HepG2 (cell line): ENCODE measurements around the gene TJP3. TPM values are rescaled to one million over a fixed set of nuclear protein-coding genes. Genes with fewer than 3 reads are reported as not detected.

Experiments
- ATAC-seq: fragments of 200-7000 bp; cut with Tn5 transposase; 3 replicates; pipeline ENCODE4 v1.9.1; 2020; ENCODE audit warnings: mild to moderate bottlenecking, moderate library complexity
- BruUV-seq: library from RNA; stranded (reverse); fragments of 400-500 nt; replicated peaks from 2 replicates; lab custom pipeline; 2021; lab: Mats Ljungman, UMichigan
- CTCF ChIA-PET: fragments of 300-600 bp; formaldehyde crosslinking; extraction: SDS; loops from one replicate; lab custom pipeline; 2021; ENCODE audit warnings: low total read pairs, inconsistent platforms, low intra/inter-chr PET ratio; lab: Yijun Ruan, JAX
- POLR2A ChIA-PET: fragments of 350-600 bp; sonication (Branson Sonifier 250); formaldehyde crosslinking; loops from one replicate; lab custom pipeline; 2020; ENCODE audit warnings: antibody characterized with exemption, inconsistent platforms; lab: Yijun Ruan, JAX
- DNase-seq: peaks from one replicate; pipeline ENCODE4 v3.0.0-alpha.2; 2015; ENCODE audit warnings: low spot score
- FAIRE-seq: peaks from 3 replicates; lab custom pipeline; 2011; peaks lifted over from hg19 to GRCh38; lab: Jason Lieb, UNC
- H2AFZ ChIP-seq: one replicate; pipeline ENCODE4 v1.6.1; 2011; ENCODE audit warnings: low read length, inconsistent platforms
- H3K27ac ChIP-seq: fragments of 300-600 bp; 3 replicates; pipeline ENCODE4 v1.8.0; 2011; ENCODE audit warnings: mixed run types, mild to moderate bottlenecking, mixed read lengths, low read length, inconsistent platforms; ENCODE audit not compliant: insufficient read depth; ENCODE audit errors: extremely low read length
- H3K27me3 ChIP-seq, 2 experiments: fragments of 200-600 bp in 1 of 2; 2 replicates in 1 of 2; 3 replicates in 1 of 2; pipeline versions ENCODE4 v1.6.0 to v1.8.0; 2011; ENCODE audit warnings: low read length in 2 of 2, mild to moderate bottlenecking in 2 of 2, moderate library complexity in 2 of 2, inconsistent platforms in 1 of 2; ENCODE audit not compliant: insufficient read depth in 2 of 2, control insufficient read depth in 1 of 2
- H3K36me3 ChIP-seq, 2 experiments: fragments of 200-600 bp in 1 of 2; replicated peaks in 1 of 2; 2 replicates in 1 of 2; 3 replicates in 1 of 2; pipeline versions ENCODE4 v1.5.1 to v1.8.0; 2011; ENCODE audit warnings: low read length in 2 of 2, inconsistent platforms in 1 of 2; ENCODE audit not compliant: insufficient read depth in 2 of 2, control insufficient read depth in 1 of 2
- H3K4me1 ChIP-seq: 2 replicates; pipeline ENCODE4 v1.5.1; 2012; ENCODE audit warnings: low read length, inconsistent platforms; ENCODE audit not compliant: insufficient read depth
- H3K4me2 ChIP-seq: 2 replicates; pipeline ENCODE4 v1.6.0; 2011; ENCODE audit warnings: low read depth, low read length, inconsistent platforms
- H3K4me3 ChIP-seq, 3 experiments: fragments of 200-600 bp in 1 of 3; sonication (generic), shearing (Covaris generic) in 1 of 3; replicated peaks in 1 of 3; 2 replicates each; pipeline ENCODE4 v1.5.1; 2011 to 2016; ENCODE audit warnings: low read length in 3 of 3, inconsistent platforms in 2 of 3, low read depth in 2 of 3, mild to moderate bottlenecking in 2 of 3, control low read depth in 1 of 3, mixed read lengths in 1 of 3; ENCODE audit not compliant: insufficient read depth in 1 of 3
- H3K79me2 ChIP-seq: one replicate; pipeline ENCODE4 v1.6.1; 2011; ENCODE audit warnings: low read length, inconsistent platforms; ENCODE audit not compliant: insufficient read depth
- H3K9ac ChIP-seq: 2 replicates; pipeline ENCODE4 v1.6.0; 2011; ENCODE audit warnings: mild to moderate bottlenecking, low read depth, low read length, inconsistent platforms; ENCODE audit not compliant: insufficient read depth
- H3K9me3 ChIP-seq: 2 replicates; pipeline ENCODE4 v1.5.1; 2012; ENCODE audit warnings: mild to moderate bottlenecking, low read length
- H4K20me1 ChIP-seq: 2 replicates; pipeline ENCODE4 v1.6.0; 2011; ENCODE audit warnings: inconsistent platforms, mild to moderate bottlenecking, low read length, moderate library complexity; ENCODE audit not compliant: insufficient read depth
- AGO2 ChIP-seq: fragments of 200-400 bp; formaldehyde crosslinking; optimal IDR thresholded peaks from 2 replicates; pipeline ENCODE3; 2017; ENCODE audit warnings: mild to moderate bottlenecking, low read depth, low read length, moderate library complexity
- FOXJ3 ChIP-seq: sonication (generic); formaldehyde crosslinking; IDR thresholded peaks from 2 replicates; pipeline ENCODE4 v1.4.0; 2020; ENCODE audit warnings: missing genetic modification reagents, mild to moderate bottlenecking, borderline replicate concordance
- ZFP36 ChIP-seq: fragments of 150-350 bp; IDR thresholded peaks from 2 replicates; pipeline ENCODE4 v1.6.1; 2018; ENCODE audit warnings: borderline replicate concordance, low read length, low read depth; ENCODE audit not compliant: partially characterized antibody
- ZNF563 ChIP-seq: sonication (generic); formaldehyde crosslinking; IDR thresholded peaks from 2 replicates; pipeline ENCODE4 v1.8.0; 2022; ENCODE audit warnings: mild to moderate bottlenecking, moderate library complexity, missing genetic modification reagents
- WGBS: methylation state at CpG from one replicate; pipeline ENCODE4 v1.1.6; 2017; ENCODE audit warnings: low lambda C conversion rate; 5-methylcytosine and 5-hydroxymethylcytosine counted together
- in situ Hi-C: cut with HindIII; loops from 2 replicates; pipeline ENCODE4 v1.10.0; 2017; ENCODE audit warnings: low pct_unique_long_range_greater_than_20kb; ENCODE audit not compliant: extremely low pct_ligation_motif_present
- intact Hi-C: fragments of 100-400 bp; cut with micrococcal nuclease; formaldehyde crosslinking; loops from one replicate; pipeline ENCODE4 v1.10.0; 2022; ENCODE audit not compliant: unreplicated experiment
- polyA plus RNA-seq, 8 experiments: library from polyadenylated mRNA; depleted of rRNA in 3 of 8; stranded (reverse) in 7 of 8; unstranded in 1 of 8; fragments of >200 nt; fragmentation: Illumina TruSeq in 4 of 8; extraction: Trizol in 4 of 8; gene quantifications; 2 replicates each; pipeline versions ENCODE4 v1.2.1 to v1.2.3, GENCODE V29; 2011 to 2016; ENCODE audit warnings: low read depth in 4 of 8, missing spikeins in 1 of 8, mixed read lengths in 1 of 8; ENCODE audit not compliant: insufficient read depth in 1 of 8
- total RNA-seq, 5 experiments: library from RNA; depleted of rRNA; stranded (reverse); fragments of >200 nt; fragmentation: Illumina TruSeq; extraction: Trizol; gene quantifications; 2 replicates each; pipeline ENCODE4 v1.2.3, GENCODE V29; 2016; ENCODE audit warnings: low read depth in 1 of 5

Gene TJP3
- total and polyA plus RNA-seq, 2 of the 13 experiments (the other 11 are each of a cell fraction or from before 2014, with no cell fraction given), result 2.3 to 21.5 TPM

GRCh38 chr19:3745363-3746045, 37.3 kb downstream of the TJP3 start:
- no peak for FAIRE-seq
- ATAC-seq, result no peak
- Histone ChIP-seq H3K36me3 (peaks cover 0 to 2% of the 10 kb centered on the region in 2 experiments; a peak in 2 of 5 replicates), H3K4me2 (no peak overlapping the region), H4K20me1 (no peaks in the 10 kb centered on the region), H3K79me2 (no peaks in the 10 kb centered on the region), H3K4me1 (no peaks in the 10 kb centered on the region), H2AFZ (no peak overlapping the region), H3K9ac (no peak overlapping the region), H3K27me3 (no peaks in the 10 kb centered on the region), H3K27ac (no peak overlapping the region), H3K9me3 (no peaks in the 10 kb centered on the region), H3K4me3 (no peak overlapping the region)
- no peak for DNase-seq
- intact Hi-C loops (no loop called here), in situ Hi-C loops (no loop called here)
- ChIA-PET CTCF (no interaction called here), POLR2A (no interaction called here)
- TF ChIP-seq ZFP36 (peak; percentile 31), FOXJ3 (CRISPR knock-in tag) (no peak)
- WGBS, result 71% methylated on average over 8 of the region's 8 CpGs
- no TSS peak for BruUV-seq

- Histone ChIP-seq H2AFZ (no peak overlapping the region), H3K79me2 (no peaks in the 10 kb centered on the region), H3K9me3 (no peaks in the 10 kb centered on the region), H3K9ac (no peak overlapping the region), H3K27me3 (no peaks in the 10 kb centered on the region), H4K20me1 (no peaks in the 10 kb centered on the region), H3K4me1 (no peaks in the 10 kb centered on the region), H3K27ac (no peak overlapping the region), H3K36me3 (peaks cover 0 to 4% of the 10 kb centered on the region in 2 experiments; a peak in 2 of 5 replicates), H3K4me3 (no peak overlapping the region), H3K4me2 (no peak overlapping the region)
- no TSS peak for BruUV-seq
- DNase-seq (no peak), ATAC-seq (no peak), FAIRE-seq (no peak)
- CTCF ChIA-PET, result no interaction called here
- TF ChIP-seq ZNF563 (CRISPR knock-in tag) (no peak), AGO2 (peak; percentile 44)
- POLR2A ChIA-PET, result interaction anchor here (0.6 to 0.7 kb wide), 2 partner anchors 15 to 1321 kb away, joined by 3 to 6 read pairs; partner anchors contain the start of gene APBA3
- in situ Hi-C loops, result no loop called here
- intact Hi-C loops, result no loop called here
- 95% methylated on average over 19 of the region's 31 CpGs for WGBS
Observed at GRCh38 chr19:3746371-3747056, 38.3 kb downstream of the TJP3 start.
